HG03439 (cell line): Measurements from ENCODE around the gene ATXN1.
A peak's percentile ranks its signal among the peaks of the same experiment; 100 is the strongest.

ENCODE experiments used
- ATAC-seq: cut with Tn5 transposase; IDR thresholded peaks from one replicate; pipeline ENCODE4 v1.9.1; 2021; ENCODE audit warnings: mild to moderate bottlenecking, moderate library complexity; ENCODE audit not compliant: unreplicated experiment

ATXN1 gene

DNA sequence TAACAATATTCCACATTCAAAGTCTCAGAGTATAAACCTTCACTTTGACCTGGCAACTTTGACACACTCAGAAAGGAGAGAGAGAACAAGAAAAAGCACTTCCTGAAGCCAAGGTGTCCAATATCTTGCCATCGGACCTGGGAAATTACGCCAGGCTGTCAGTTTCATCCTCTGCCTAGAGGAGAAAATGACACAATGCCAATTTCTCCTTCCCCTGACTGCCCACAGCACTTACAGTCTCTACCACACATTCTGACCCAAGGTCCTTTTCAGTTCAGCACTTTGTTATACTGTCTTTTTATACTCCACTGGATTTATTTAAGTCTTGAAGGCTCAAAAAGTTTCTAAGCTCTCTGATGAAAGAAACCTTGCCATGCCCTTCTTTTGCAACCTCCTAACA lies 272.4 kb downstream of the ATXN1 start:
- ATAC-seq, result no peak

DNA sequence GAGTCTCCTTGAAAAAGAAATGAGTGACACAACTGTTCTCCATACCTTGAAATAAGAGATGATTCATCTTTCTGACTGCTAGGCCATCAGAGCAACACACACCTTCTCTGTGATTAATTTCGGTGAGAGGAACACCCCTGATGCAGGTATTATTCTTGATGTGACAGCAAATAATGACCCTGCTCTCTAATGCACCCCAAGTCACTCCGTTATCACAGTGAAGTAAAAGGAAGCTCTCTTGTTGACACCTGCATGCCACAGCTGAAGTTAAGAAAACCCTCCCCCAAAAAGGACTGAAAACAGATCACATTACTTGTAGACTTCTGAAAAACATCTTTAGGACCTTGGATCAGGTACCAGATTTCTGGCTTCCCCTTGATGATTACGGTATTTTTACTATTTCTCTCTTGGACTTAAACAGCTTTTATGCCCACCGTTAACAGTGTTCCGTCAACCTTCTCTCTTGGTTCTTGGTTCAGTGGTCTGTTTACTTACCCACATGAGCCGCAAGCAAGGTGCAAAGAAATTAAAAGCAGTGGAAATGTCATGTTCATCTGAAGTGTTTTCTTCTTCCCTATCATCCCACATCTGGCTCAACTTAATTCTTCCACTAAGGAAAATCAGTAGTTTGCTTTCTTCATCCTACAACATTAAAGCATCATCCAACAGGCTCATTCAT lies 273.1 kb downstream of the ATXN1 start:
- ATAC-seq, result no peak

- no peak for ATAC-seq
These were observed 274.6 kb downstream of the ATXN1 start for GRCh38 chr6:16486661-16487060.

GRCh38 chr6:16483315-16483875 lies 277.9 kb downstream of the ATXN1 start:
- peak; percentile 43 for ATAC-seq

DNA sequence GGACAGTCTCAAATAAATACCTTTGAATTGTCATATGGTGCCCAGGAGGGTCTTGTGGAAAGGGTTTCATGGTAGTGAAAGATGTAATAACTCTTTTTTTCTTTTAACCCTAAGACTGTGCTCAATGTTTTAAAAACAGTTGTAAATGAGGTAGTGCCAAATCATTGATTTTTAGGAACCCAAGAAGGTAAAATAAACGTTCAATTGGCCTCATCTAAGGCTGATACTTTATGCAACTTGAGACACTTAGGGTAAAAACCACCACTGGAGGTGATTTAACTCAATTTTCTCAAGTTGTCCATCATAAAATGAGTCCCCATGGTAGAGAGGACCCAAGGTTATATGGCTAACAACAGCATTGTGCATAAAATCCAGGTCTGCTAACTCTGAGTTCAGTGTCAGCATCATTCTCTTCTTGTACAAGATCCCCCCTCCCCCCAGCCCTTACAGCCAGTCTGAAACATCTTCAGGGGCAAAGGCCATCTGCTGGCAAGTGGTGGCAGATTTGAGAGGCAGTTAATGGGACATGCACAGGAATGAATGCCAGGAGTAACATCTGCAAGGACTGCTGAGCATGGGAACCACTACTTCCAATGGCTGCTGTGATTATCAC lies 278.5 kb downstream of the ATXN1 start:
- ATAC-seq, result no peak

DNA sequence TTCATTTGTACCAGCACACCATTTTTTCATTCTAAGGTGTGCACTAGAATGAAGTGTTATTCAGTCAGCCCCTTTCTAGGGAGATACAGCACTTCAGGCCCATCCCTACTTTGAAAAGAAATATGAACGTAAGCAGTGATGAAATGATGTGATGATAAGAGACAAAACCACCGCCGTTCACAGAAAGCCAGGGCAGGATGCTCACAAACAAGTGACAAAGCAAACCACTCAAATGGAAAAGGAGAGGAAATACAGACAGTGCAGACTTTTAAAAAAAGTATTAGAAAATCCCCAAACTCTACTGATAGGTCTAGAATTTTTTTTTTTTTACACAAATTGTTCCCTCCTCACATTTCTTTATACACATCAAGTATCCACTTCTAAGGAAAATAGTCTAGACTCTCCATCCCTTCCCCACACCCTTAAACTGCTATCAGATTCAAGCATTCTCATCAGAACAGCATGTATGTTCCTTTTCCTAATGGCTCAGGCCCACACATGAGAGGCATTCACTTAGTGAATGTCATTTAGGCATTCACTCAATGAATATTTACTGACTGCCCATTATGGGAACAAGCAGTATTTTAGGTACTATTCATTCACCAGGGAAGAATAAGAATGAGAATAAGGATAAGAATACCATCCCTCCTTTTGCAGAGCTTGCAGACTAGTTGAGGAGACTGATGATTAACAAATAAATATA lies 279.4 kb downstream of the ATXN1 start:
- no peak for ATAC-seq

- no peak for ATAC-seq
These were observed 280.3 kb downstream of the ATXN1 start for GRCh38 chr6:16480763-16481560.

DNA sequence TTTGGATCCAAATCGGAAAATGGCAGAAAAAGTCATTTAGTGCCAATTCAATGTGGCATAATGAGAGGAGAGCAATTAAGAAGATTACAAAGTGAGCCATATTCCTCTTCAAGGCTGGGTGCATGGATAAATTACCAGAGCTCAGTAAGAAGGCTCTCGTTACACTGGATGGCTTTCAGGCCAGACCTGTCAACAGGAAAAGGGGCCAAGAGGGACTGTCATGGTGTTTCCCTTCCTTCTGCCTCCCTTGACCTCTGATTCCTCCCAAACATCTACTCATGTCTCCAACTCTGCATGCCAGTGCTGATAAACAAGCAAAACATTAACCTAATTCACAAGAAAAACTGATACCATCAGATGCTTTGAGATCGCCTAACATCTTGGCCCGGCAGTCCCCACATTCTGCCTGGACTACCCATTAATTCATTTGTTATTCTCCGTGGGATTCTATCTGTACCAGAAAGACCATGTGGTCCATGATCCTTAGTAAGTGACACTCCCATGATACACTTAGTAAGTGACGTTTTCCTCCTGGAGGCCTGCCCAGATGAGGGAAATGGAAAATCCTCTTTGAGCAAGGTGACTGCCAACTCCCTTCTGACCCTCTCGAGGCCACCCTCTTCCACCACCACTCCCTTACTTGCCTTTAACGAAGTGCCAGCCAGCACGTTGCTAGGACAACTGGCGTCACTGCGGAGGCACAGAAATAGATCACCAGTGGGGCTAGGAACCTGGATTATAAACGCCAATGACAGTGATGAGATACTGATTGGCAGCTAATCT lies 283.7 kb downstream of the ATXN1 start:
- no peak for ATAC-seq

DNA sequence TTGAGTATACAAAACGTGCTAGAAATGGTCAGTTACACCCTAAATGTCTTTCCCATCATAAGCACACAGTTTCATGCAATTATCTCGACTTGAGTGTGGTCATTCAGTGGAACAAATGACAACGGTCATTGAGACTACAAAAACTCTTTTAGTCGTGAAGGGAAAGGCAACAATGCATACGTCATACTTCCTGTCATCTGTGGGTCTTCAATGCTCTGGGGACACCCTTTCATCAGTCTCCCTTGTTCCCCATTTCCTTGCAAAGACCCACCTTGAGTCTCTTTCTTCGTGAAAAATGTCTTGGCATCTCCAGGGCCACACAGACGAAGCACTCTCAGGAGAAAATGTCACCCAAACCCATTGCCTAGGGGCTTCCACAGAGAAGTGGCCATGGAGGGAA lies 284.4 kb downstream of the ATXN1 start:
- ATAC-seq, result no peak

GRCh38 chr6:16475494-16475781 lies 285.8 kb downstream of the ATXN1 start:
- no peak for ATAC-seq

- ATAC-seq, result no peak
These were observed 286.3 kb downstream of the ATXN1 start for GRCh38 chr6:16474772-16475493.

DNA sequence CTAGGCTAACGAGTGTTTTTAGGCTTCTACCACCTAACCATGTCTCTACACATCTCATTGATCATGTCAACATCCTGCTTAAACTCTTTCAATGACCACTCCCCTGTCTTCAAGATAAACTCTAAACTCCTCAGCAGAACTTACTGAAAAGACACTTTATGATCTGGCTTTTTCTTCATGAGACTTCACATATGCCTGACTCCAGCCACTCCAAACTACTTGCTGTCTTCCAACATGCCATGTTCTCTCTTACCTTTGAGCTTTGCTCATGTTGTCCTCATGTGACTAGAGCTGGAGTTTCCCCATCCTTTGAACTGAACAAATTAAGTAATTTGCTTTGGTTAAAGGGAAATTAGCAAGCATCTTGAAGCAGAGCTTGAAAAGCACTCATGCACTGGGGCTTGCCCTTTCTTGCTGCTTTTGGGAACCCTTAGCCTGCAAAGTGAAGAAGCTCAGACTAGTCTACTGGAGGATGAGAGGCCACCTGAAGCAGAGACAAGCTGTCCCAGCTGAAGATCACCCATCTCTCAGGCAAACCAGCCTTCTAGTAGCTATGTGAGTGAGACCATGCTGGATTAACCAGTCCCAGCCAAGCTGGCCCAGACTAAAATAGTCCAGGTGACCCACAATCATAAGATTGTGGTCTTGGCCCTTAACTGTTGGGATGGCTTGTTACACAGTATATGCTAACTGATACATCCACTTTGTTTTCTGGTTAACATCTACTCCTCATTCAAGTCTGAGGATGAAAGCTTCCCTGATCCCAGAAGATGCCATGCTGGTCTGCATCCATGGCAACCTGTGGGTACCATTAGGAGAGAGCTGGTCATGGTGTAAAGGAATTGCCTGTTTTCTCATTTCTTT lies 287.1 kb downstream of the ATXN1 start:
- no peak for ATAC-seq

GRCh38 chr6:16473184-16473907 lies 287.9 kb downstream of the ATXN1 start:
- peak; percentile 41 for ATAC-seq

DNA sequence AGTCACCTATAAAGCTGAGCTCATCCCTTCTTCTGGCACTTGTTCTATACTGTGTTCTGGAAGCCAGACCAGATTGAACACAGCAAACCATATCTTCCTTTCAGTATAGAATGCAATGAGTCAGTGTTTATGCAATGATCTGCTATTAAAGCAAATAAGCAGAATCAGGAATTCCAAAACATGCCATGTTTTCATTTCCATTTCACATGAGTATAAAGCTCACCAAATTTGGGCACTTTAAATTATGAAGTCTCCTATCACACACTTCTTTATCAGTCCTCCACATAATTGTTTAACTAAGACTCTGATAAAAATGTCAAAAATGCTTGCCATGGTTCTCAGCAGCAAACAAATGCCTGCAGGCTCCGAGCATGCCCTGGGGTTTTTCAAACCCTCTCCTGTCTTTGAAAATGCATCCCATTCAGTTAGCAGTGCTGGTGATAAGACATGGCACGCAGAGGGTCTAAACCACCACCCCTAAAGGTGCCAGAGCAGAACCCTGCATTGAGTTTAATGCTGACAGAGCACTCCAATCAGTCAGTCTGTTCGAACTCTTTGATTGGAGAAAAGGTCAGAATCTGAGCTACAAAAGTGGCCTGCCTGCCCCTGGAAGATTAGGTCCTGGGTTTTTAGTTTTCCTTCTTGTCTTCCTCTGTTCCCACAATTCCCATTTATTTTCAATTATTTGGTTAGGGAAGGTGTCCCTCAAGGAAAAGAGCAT lies 288.8 kb downstream of the ATXN1 start:
- ATAC-seq, result no peak

DNA sequence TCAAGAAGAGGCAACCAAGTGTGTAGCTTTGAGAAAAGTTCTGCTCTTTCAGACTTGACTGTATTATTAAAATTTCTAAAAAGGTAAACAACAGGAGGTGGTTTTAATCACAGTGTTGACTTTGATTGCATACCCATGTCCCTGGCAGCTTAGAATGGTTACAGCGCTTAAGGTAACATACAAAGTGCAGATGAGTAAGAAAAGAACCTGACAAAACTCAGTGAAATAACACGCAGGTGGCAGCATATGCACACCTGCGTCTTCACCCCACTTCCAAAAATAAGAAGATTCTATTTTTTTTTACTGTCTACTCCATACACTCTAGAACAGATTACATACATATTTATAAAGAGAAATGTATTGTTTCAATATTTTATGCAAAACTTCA lies 289.4 kb downstream of the ATXN1 start:
- no peak for ATAC-seq

DNA sequence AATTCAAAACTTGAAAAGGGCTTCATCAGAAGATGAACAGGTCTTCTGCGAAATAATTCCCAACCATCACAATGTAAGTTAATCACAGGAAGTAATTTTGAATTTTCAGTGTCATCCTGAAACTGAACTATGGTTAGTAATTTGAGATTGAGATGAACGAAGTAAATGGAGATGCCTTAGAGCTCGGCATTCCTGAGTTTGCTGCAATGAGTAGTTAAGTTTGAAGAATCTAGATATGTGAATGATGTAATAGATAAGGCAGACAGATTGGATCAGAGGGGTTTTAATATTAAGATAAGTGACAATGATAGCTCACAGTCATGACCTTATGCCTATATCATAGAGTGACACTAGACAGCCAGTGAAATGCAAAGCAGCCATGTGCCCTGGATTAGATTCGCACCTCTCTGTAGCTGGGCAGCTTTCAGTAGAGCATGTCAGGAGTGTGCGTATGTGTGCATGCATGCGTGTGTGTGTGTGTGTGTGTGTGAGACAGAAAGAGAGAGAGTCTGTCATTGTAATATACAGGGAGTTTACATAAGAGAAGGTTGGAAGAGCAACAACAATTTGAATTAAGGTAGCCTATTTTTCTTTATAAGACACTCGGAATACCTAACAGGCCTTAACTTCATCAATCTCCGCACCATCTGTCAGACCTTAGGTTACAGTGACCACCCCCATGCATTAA lies 289.9 kb downstream of the ATXN1 start:
- ATAC-seq, result no peak
